Mucosa of rectum (tissue), 2 donors: ENCODE measurements around the gene ZNF620.

Experiments used
- H3K27ac ChIP-seq, 2 donors: one replicate each; pipeline ENCODE4 v1.7.0; 2013; ENCODE audit warnings: inconsistent platforms in 2 of 2, low read depth in 2 of 2, low read length in 2 of 2
- H3K27me3 ChIP-seq, 2 donors: one replicate each; pipeline ENCODE4 v1.7.0; 2013; ENCODE audit warnings: low read length in 2 of 2; ENCODE audit not compliant: control insufficient read depth in 2 of 2, insufficient read depth in 2 of 2
- H3K36me3 ChIP-seq, 2 donors: one replicate each; pipeline ENCODE4 v1.7.0; 2013; ENCODE audit warnings: low read length in 2 of 2; ENCODE audit not compliant: control insufficient read depth in 2 of 2, insufficient read depth in 2 of 2
- H3K4me1 ChIP-seq, 2 donors: one replicate each; pipeline ENCODE4 v1.7.0; 2013; ENCODE audit warnings: low read length in 2 of 2, mild to moderate bottlenecking in 1 of 2; ENCODE audit not compliant: control insufficient read depth in 2 of 2, insufficient read depth in 2 of 2
- H3K4me3 ChIP-seq, 2 donors: one replicate each; pipeline ENCODE4 v1.7.0; 2013; ENCODE audit warnings: low read length in 2 of 2
- H3K9ac ChIP-seq, 2 donors: one replicate each; pipeline ENCODE4 v1.7.0; 2013; ENCODE audit warnings: low read length in 2 of 2, low read depth in 1 of 2, mild to moderate bottlenecking in 1 of 2
- H3K9me3 ChIP-seq, 2 donors: one replicate each; pipeline ENCODE4 v1.7.0; 2013; ENCODE audit warnings: low read length in 2 of 2; ENCODE audit not compliant: control insufficient read depth in 2 of 2
- donor health status: healthy.
- donor health status: Normal muscosa, but diverticular disease.

ZNF620 gene

DNA sequence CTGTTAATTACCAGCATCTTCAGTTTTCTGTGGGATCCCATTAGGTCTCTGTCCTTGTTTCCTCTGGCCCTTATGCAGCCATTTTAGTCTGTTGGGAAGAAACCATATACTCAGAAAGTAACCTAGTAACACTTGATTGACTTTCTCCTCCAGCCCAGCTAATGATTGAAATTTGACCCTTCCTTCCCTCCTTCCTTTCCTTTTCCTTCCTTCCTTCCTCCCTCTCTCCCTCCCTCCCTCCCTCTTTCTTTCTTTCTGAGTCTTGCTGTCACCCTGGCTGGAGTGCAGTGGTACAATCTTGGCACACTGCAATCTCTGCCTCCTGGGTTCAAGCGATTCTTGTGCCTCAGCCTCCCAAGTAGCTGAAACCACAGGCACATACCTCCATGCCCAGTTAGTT, 5.9 kb upstream of the ZNF620 start:
- Histone ChIP-seq H3K27ac (no peak overlapping the region), H3K4me1 (peaks cover 0 to 1% of the 10 kb centered on the region in 2 donors), H3K27me3 (no peaks in the 10 kb centered on the region), H3K4me3 (no peak overlapping the region), H3K9me3 (no peaks in the 10 kb centered on the region), H3K36me3 (no peaks in the 10 kb centered on the region), H3K9ac (no peak overlapping the region)

DNA sequence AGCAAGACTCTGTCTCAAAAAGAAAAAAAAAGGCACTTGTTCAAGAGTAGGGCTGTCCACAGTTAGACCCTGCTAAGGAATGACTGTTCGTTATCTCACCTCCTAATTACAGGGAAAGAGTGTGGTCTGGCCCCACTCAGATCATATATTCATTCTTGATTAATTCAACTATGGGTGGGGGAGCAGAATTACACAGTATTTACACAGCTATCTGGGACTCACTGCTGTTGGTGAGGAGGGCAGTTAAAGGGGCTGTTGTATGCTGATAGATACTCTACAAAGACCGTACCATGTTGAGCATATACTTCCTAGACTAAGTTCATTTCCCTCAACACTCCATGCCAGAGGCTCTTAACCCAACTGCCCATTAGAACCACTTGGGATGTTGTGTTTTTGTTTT, 3.8 kb upstream of the ZNF620 start:
- Histone ChIP-seq H3K27ac (no peak overlapping the region), H3K4me3 (no peak overlapping the region), H3K9me3 (no peaks in the 10 kb centered on the region), H3K9ac (no peak overlapping the region), H3K4me1 (peaks cover 0 to 7% of the 10 kb centered on the region in 2 donors), H3K36me3 (no peaks in the 10 kb centered on the region), H3K27me3 (no peaks in the 10 kb centered on the region)

DNA sequence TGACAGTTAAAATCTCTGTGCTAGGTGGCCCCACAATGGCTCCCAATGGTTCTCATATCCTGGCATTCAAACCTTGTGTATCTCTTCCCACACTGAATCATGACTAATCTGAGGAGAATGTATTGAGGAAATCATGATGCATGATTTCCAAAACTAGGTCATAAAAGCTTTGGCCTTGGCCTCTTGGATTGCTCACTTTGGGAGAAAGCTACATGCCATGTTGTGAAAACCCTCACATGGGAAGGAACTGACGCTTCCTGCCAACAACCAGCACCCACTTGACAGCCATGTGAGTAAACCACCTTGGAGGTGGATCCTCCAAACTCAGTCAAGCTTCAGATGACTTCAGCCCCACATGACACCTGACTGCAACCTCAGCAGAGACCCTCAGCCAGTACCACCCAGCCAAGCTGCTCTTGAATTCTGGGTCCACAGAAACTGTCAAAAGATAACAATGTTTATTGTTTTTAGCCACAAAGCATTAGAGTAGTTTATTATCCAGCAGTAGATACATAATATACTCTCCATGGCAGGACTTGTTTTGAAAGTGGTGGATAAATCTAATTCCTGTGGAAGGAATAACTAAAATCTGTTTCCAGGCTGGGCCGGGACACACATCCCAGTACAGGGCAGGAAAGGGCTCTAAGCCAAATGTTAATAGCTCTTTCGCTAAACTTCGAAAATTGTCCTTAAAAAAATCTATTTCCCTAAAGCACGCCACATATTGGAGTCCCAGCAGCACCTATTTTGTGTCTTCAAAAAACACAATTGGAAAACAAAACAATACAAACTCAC, 1.0 kb upstream of the ZNF620 start:
- H3K4me1 ChIP-seq, result peaks cover 0 to 7% of the 10 kb centered on the region in 2 donors
- H3K9ac ChIP-seq, result peak overlapping the region; percentile 71 to 74
- H3K27ac ChIP-seq, result peak overlapping the region; percentile 3 to 6
- no peaks in the 10 kb centered on the region for H3K27me3 ChIP-seq
- no peaks in the 10 kb centered on the region for H3K36me3 ChIP-seq
- H3K4me3 ChIP-seq, result peak overlapping the region; percentile 83 to 95
- H3K9me3 ChIP-seq, result no peaks in the 10 kb centered on the region

DNA sequence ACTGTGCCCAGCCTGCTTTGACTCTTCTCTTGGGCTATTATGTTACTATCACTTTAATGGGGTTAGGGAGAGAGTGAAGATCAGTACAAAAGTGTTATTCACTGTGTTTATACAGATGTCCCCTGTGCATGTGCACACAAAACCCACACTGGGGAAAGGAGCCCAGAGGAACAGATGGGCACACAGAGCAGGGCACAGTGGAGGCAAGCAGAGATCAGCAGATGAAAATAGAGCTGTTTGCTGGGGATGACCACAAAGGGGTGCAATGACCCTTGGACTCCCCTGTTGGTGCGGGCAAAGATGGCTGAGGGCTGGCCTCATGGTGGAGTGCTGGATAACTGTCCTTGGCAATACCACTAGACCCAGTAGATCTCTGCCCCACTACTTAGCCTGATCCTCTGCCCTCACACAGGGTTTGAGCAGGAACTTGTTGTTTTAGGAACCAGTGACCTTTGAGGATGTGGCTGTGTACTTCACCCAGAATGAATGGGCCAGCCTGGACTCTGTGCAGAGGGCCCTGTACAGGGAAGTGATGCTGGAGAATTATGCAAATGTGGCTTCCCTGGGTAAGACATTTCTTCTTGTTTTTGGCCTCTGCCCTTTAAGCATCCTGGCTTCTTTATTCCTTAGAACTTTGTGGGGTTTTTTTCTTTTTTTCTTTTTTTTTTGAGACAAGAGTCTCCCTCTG, 5.3 kb downstream of the ZNF620 start:
- Histone ChIP-seq H3K27me3 (no peaks in the 10 kb centered on the region), H3K9me3 (no peaks in the 10 kb centered on the region), H3K27ac (no peak overlapping the region), H3K4me1 (peaks cover 0 to 3% of the 10 kb centered on the region in 2 donors), H3K36me3 (peaks cover 2 to 12% of the 10 kb centered on the region in 2 donors), H3K9ac (no peak overlapping the region), H3K4me3 (no peak overlapping the region)

DNA sequence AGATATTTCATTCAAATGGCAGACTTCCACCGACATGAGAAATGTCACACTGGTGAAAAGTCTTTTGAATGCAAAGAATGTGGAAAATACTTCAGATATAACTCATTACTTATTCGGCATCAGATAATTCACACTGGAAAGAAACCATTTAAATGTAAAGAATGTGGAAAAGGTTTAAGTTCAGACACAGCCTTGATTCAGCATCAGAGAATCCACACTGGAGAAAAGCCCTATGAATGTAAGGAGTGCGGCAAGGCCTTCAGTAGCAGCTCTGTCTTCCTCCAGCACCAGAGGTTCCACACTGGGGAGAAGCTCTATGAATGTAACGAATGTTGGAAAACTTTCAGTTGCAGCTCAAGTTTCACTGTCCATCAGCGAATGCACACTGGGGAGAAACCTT, 10.4 kb downstream of the ZNF620 start:
- no peak overlapping the region for H3K9ac ChIP-seq
- no peak overlapping the region for H3K27ac ChIP-seq
- H3K36me3 ChIP-seq, result peaks cover 6 to 18% of the 10 kb centered on the region in 2 donors
- H3K4me3 ChIP-seq, result no peak overlapping the region
- no peaks in the 10 kb centered on the region for H3K27me3 ChIP-seq
- no peaks in the 10 kb centered on the region for H3K9me3 ChIP-seq
- no peaks in the 10 kb centered on the region for H3K4me1 ChIP-seq

DNA sequence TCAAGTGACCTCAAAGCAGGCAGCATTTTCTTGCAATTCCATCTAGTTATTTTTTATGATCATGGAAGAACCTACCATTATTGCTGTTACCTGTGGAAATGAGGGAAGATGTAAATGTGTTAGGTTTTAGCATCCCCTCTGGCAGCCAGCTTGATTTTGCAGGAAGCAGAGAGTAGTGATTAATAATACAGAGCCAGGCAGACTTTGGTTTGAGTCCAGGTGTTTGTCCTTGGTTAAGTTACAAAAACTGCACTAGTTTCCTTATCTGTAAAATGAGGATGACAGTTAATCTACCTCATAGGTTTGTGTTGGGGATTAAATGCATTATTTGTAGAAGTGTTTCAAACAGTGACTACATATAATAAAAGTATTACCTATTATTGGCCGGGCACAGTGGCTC, 12.2 kb downstream of the ZNF620 start:
- Histone ChIP-seq H3K9me3 (no peaks in the 10 kb centered on the region), H3K4me3 (no peak overlapping the region), H3K4me1 (no peaks in the 10 kb centered on the region), H3K27me3 (no peaks in the 10 kb centered on the region), H3K9ac (no peak overlapping the region), H3K27ac (no peak overlapping the region), H3K36me3 (peaks cover 5 to 18% of the 10 kb centered on the region in 2 donors)

DNA sequence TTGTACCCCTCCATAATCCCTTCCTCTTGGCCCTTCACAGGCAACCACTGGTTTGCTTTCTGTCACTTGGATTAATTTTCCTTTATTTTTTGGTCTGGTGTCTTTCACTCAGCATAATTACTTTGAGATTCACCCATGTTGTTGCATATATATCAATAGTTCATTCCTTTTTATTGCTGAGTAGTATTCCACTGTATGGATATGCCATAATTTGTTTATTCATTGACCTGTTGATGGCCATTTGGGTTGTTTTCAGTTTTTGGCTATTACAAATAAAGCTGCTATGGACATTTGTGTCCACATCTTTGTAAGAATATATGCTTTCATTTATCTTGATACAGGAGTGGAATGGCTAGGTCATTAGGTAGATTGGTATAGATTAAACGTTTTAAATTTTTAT, 13.0 kb downstream of the ZNF620 start:
- no peak overlapping the region for H3K4me3 ChIP-seq
- H3K36me3 ChIP-seq, result peaks cover 5 to 18% of the 10 kb centered on the region in 2 donors
- no peaks in the 10 kb centered on the region for H3K27me3 ChIP-seq
- H3K9me3 ChIP-seq, result no peaks in the 10 kb centered on the region
- no peaks in the 10 kb centered on the region for H3K4me1 ChIP-seq
- H3K9ac ChIP-seq, result no peak overlapping the region
- no peak overlapping the region for H3K27ac ChIP-seq

DNA sequence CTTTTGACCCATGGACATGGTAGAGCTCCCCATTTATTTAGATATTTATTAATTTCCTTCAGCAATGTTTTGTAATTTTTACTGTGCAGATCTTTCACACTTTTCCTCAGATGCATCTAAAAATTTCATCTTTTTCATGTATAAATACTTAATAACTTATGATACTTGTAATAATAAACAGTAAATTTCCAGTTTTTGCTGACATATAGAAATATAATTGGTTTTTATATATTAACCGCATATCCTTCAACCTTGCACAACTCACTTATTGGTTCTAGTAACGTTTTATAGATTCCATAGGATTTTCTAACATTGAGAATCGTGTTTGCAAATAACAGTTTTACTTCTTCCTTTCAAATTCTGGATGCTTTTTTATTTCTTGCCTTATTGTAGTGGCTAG, 15.4 kb downstream of the ZNF620 start:
- Histone ChIP-seq H3K27me3 (no peaks in the 10 kb centered on the region), H3K9me3 (no peaks in the 10 kb centered on the region), H3K4me3 (no peak overlapping the region), H3K9ac (no peak overlapping the region), H3K36me3 (peaks cover 5 to 6% of the 10 kb centered on the region in 2 donors), H3K4me1 (peaks cover 11% of the 10 kb centered on the region in 2 donors), H3K27ac (no peak overlapping the region)

DNA sequence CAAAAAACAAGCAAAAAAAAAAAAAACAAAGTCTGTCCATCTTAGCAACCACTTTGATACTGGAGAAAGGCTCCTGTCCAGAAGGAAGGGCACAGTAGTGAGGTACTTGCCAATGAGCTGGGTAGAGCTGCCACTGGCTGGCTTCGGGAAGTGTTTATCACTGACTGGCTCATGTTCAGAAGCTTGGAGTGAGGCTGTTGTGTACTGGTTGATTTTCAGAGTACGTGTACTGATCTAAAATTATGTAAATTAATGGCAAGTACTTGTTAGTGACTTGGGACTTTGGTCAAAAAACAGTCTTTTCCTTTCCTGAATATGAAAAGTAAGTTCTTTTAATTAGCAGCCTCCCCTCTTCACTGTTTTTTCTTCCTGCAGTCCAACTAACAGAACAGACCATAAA, 17.9 kb downstream of the ZNF620 start:
- Histone ChIP-seq H3K9ac (no peak overlapping the region), H3K9me3 (no peaks in the 10 kb centered on the region), H3K27ac (peak overlapping the region; percentile 93 to 95), H3K4me1 (peaks cover 11% of the 10 kb centered on the region in 2 donors), H3K4me3 (peak overlapping the region in 1 of 2 donors; percentile 96), H3K27me3 (no peaks in the 10 kb centered on the region), H3K36me3 (peaks cover 2 to 9% of the 10 kb centered on the region in 2 donors)

DNA sequence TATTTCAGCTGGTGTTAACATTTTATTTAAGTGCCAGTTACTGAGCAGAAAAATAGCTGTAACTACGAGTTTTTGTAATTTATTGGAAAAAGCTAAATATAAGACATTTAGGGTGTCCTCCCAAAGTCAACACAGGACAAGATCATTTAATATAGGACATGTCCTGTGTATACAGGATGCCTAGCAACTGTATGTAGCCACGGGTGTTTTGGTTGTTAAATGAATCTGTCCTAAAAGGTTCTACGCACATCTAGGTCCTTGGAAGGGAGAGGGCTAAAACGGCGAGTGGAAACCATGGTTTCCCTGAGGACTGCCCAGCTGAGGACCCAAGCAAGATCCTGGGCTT, 18.4 kb downstream of the ZNF620 start:
- Histone ChIP-seq H3K27me3 (no peaks in the 10 kb centered on the region), H3K36me3 (peaks cover 4 to 13% of the 10 kb centered on the region in 2 donors), H3K9me3 (no peaks in the 10 kb centered on the region), H3K4me3 (peak overlapping the region; percentile 87 to 96), H3K4me1 (peaks cover 11% of the 10 kb centered on the region in 2 donors), H3K9ac (peak overlapping the region; percentile 96 to 99), H3K27ac (peak overlapping the region; percentile 93 to 95)
